ENCODE measurements around the gene ENG. TPM values are rescaled to one million over a fixed set of nuclear protein-coding genes. Genes with fewer than 3 reads are reported as not detected.

Gene ENG
- total RNA-seq, 1 experiment from 2014 or later, result 0.76 TPM

DNA sequence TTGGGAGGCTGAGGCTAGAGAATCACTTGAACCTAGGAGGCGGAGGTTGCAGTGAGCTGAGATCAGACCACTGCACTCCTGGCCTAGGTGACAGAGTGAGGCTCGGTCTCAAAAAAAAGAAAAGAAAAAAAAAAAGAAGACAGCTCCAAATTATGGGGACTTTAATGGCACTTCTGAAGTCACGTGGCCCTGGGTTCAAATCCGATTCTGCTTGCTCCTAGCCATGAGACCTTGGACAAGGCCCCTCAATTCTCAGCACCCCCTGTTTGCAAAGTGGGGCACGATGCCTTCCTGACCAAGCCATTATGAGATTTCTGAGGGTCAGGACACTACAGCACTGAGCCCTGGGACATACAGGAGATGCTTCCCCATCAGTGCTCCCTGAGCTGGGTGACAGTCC is 1.1 kb upstream of the ENG start:
- no peaks in the 10 kb centered on the region for H3K36me3 ChIP-seq (ENCODE audit: control insufficient read depth in 1 of 2, insufficient read depth in 2 of 2, low read length in 2 of 2)
- POLR2A ChIA-PET, result no interaction called here
- no peak overlapping the region for H3K4me3 ChIP-seq (replicated peaks in 1 of 2; ENCODE audit: low read depth in 1 of 2, low read length in 2 of 2)
- intact Hi-C loops (cut with micrococcal nuclease), result no loop called here
- no peaks in the 10 kb centered on the region for H3K27me3 ChIP-seq (ENCODE audit: insufficient read depth, low read length)
- no peaks in the 10 kb centered on the region for H3K79me2 ChIP-seq (ENCODE audit: insufficient read depth, low read length)
- RAD21 ChIA-PET (ENCODE audit: low non-redundant PET in 1 of 2, low total read pairs in 2 of 2, uncharacterized antibody in 2 of 2, unreplicated experiment in 2 of 2), result no interaction called here
- H3K9ac ChIP-seq (ENCODE audit: low read length), result no peak overlapping the region
- TF ChIP-seq CTCF (IDR thresholded peaks at IDR 0.05 in 2 of 3, conservative IDR thresholded peaks at IDR 0.05 in 1 of 3; ENCODE audit: borderline replicate concordance in 1 of 3, insufficient read depth in 1 of 3, low read depth in 2 of 3, low read length in 2 of 3), result no peak
- TF ChIP-seq EGR1 (IDR thresholded peaks at IDR 0.05; ENCODE audit: low read depth), result no peak
- TF ChIP-seq CEBPB (IDR thresholded peaks at IDR 0.05; ENCODE audit: low read depth), result no peak
- no peak for TF ChIP-seq CBX3 (IDR thresholded peaks at IDR 0.05; ENCODE audit: low read depth)
- TF ChIP-seq SIN3A (IDR thresholded peaks at IDR 0.05; ENCODE audit: low read depth), result no peak
- TF ChIP-seq POLR2AphosphoS5 (IDR thresholded peaks at IDR 0.05; ENCODE audit: low read depth, low read length), result no peak
- TF ChIP-seq EZH2phosphoT487 (IDR thresholded peaks at IDR 0.05; ENCODE audit: borderline replicate concordance), result no peak
- no peak for TF ChIP-seq POLR2A (IDR thresholded peaks at IDR 0.05; ENCODE audit: borderline replicate concordance, extremely low read depth, insufficient read depth, insufficient read length)
- TF ChIP-seq ZNF274 (IDR thresholded peaks at IDR 0.05; ENCODE audit: low read depth, low read length), result no peak
- no peak for TF ChIP-seq FOSL1 (IDR thresholded peaks at IDR 0.05; ENCODE audit: low read depth)
- no peak for TF ChIP-seq ELF1 (IDR thresholded peaks at IDR 0.05; ENCODE audit: borderline replicate concordance, low read depth)
- TF ChIP-seq, protein P1, sequence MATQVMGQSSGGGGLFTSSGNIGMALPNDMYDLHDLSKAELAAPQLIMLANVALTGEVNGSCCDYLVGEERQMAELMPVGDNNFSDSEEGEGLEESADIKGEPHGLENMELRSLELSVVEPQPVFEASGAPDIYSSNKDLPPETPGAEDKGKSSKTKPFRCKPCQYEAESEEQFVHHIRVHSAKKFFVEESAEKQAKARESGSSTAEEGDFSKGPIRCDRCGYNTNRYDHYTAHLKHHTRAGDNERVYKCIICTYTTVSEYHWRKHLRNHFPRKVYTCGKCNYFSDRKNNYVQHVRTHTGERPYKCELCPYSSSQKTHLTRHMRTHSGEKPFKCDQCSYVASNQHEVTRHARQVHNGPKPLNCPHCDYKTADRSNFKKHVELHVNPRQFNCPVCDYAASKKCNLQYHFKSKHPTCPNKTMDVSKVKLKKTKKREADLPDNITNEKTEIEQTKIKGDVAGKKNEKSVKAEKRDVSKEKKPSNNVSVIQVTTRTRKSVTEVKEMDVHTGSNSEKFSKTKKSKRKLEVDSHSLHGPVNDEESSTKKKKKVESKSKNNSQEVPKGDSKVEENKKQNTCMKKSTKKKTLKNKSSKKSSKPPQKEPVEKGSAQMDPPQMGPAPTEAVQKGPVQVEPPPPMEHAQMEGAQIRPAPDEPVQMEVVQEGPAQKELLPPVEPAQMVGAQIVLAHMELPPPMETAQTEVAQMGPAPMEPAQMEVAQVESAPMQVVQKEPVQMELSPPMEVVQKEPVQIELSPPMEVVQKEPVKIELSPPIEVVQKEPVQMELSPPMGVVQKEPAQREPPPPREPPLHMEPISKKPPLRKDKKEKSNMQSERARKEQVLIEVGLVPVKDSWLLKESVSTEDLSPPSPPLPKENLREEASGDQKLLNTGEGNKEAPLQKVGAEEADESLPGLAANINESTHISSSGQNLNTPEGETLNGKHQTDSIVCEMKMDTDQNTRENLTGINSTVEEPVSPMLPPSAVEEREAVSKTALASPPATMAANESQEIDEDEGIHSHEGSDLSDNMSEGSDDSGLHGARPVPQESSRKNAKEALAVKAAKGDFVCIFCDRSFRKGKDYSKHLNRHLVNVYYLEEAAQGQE (IDR thresholded peaks at IDR 0.05; ENCODE audit: low read depth), result no peak
- TF ChIP-seq YY1 (IDR thresholded peaks at IDR 0.05; ENCODE audit: extremely low read depth, insufficient replicate concordance, low read depth, low read length), result no peak
- TF ChIP-seq, protein P2, sequence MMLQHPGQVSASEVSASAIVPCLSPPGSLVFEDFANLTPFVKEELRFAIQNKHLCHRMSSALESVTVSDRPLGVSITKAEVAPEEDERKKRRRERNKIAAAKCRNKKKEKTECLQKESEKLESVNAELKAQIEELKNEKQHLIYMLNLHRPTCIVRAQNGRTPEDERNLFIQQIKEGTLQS (IDR thresholded peaks at IDR 0.05), result no peak
- TF ChIP-seq SRF (IDR thresholded peaks at IDR 0.05; ENCODE audit: low read depth), result no peak
- no peak for TF ChIP-seq SP1 (IDR thresholded peaks at IDR 0.05; ENCODE audit: low read depth)
- no peak for TF ChIP-seq RAD21 (IDR thresholded peaks at IDR 0.05; ENCODE audit: low read depth)
- TF ChIP-seq, protein P3, sequence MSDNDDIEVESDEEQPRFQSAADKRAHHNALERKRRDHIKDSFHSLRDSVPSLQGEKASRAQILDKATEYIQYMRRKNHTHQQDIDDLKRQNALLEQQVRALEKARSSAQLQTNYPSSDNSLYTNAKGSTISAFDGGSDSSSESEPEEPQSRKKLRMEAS (IDR thresholded peaks at IDR 0.05), result no peak
- no peak overlapping the region for H3K4me2 ChIP-seq (ENCODE audit: low read length)
- BruUV-seq (replicated peaks), result no TSS peak
- H3K9me2 ChIP-seq (ENCODE audit: insufficient read depth), result no peaks in the 10 kb centered on the region
- no peaks in the 10 kb centered on the region for H4K20me1 ChIP-seq (ENCODE audit: insufficient read depth)
- CTCF ChIA-PET, result interaction anchor here (1.6 kb wide), 1 partner anchor 14 kb away, joined by 4 read pairs; no protein-coding TSS in a partner anchor
- no peaks in the 10 kb centered on the region for H3K9me3 ChIP-seq (ENCODE audit: control insufficient read depth in 1 of 2, insufficient read depth in 1 of 2, low read depth in 1 of 2, low read length in 2 of 2)
- ATAC-seq, result no peak
- no peak for DNase-seq (ENCODE audit: low read depth, low spot score)
- no peak overlapping the region for H2AFZ ChIP-seq (ENCODE audit: low read depth, low read length, poor library complexity, severe bottlenecking)
- H3K4me1 ChIP-seq (ENCODE audit: control insufficient read depth in 1 of 2, insufficient read depth in 2 of 2, low read length in 2 of 2), result no peaks in the 10 kb centered on the region
- no peak overlapping the region for H3K27ac ChIP-seq (ENCODE audit: low read depth, low read length)
